Retinal pigment epithelial cell (primary cell): ENCODE results near the gene RBM19.
"Not testable (repeated sequence)": the region's sequence is repeated elsewhere in the genome, so short reads cannot be mapped to it uniquely, and the experiment has no call there.

Source experiments
- DNase-seq: peaks from one replicate; pipeline ENCODE4 v3.0.0-alpha.2; 2010; ENCODE audit warnings: low read depth
- H3K4me3 ChIP-seq: 2 replicates; pipeline ENCODE4 v1.5.1; 2011; ENCODE audit warnings: mild to moderate bottlenecking, low read length, control low read depth, moderate library complexity
- CTCF ChIP-seq: conservative IDR thresholded peaks from 2 replicates; pipeline ENCODE4 v1.5.1; 2011; ENCODE audit warnings: low read depth, low read length, control low read depth, inconsistent platforms

RBM19 gene

GRCh38 chr12:113903381-113903863, 62.7 kb downstream of the RBM19 start:
- no peak overlapping the region for H3K4me3 ChIP-seq
- DNase-seq = no peak
- TF ChIP-seq CTCF = no peak

GRCh38 chr12:113901319-113901718, 64.8 kb downstream of the RBM19 start:
- not testable (repeated sequence) for H3K4me3 ChIP-seq, DNase-seq

GRCh38 chr12:113900716-113901115, 65.4 kb downstream of the RBM19 start:
- TF ChIP-seq CTCF = no peak
- no peak for DNase-seq
- H3K4me3 ChIP-seq = no peak overlapping the region

GRCh38 chr12:113899561-113900471, 66.3 kb downstream of the RBM19 start:
- TF ChIP-seq CTCF = no peak
- H3K4me3 ChIP-seq = no peak overlapping the region
- no peak for DNase-seq

GRCh38 chr12:113899042-113899560, 67.0 kb downstream of the RBM19 start:
- no peak for DNase-seq
- H3K4me3 ChIP-seq = no peak overlapping the region
- TF ChIP-seq CTCF = no peak

GRCh38 chr12:113898466-113898865, 67.7 kb downstream of the RBM19 start:
- TF ChIP-seq CTCF = no peak

GRCh38 chr12:113897406-113897805, 68.7 kb downstream of the RBM19 start:
- TF ChIP-seq CTCF = no peak
- DNase-seq = no peak
- no peak overlapping the region for H3K4me3 ChIP-seq

More at GRCh38 chr12:113898466-113898865, 67.7 kb downstream of the RBM19 start:
- H3K4me3 ChIP-seq = no peak overlapping the region
- DNase-seq = no peak
